Progenitor cell of endocrine pancreas (in vitro differentiated cells): ENCODE results near the gene P3H2. TPM values are rescaled to one million over a fixed set of nuclear protein-coding genes. Genes with fewer than 3 reads are reported as not detected.

Source experiments
- DNase-seq: peaks from one replicate; pipeline ENCODE4 v3.0.0; 2021; ENCODE audit warnings: low spot score; ENCODE audit not compliant: unreplicated experiment
- H3K27ac Mint-ChIP-seq: 2 replicates; pipeline ENCODE4 v1.8.0; 2021; ENCODE audit warnings: mild to moderate bottlenecking, moderate library complexity, mixed read lengths
- H3K27me3 Mint-ChIP-seq: 2 replicates; pipeline ENCODE4 v1.8.0; 2021; ENCODE audit warnings: mixed read lengths
- H3K36me3 Mint-ChIP-seq: 2 replicates; pipeline ENCODE4 v1.8.0; 2022; ENCODE audit warnings: mixed read lengths; ENCODE audit not compliant: insufficient read depth
- H3K4me1 Mint-ChIP-seq: 2 replicates; pipeline ENCODE4 v1.8.0; 2021; ENCODE audit warnings: low read depth, mixed read lengths
- H3K4me3 Mint-ChIP-seq: 2 replicates; pipeline ENCODE4 v1.8.0; 2021; ENCODE audit warnings: low read depth, mild to moderate bottlenecking, moderate library complexity, mixed read lengths
- H3K9me3 Mint-ChIP-seq: 2 replicates; pipeline ENCODE4 v1.8.0; 2021; ENCODE audit warnings: low read depth, mixed read lengths
- CTCF ChIP-seq: fragments of 200-600 bp; sonication (generic); IDR thresholded peaks from one replicate; pipeline ENCODE4 v1.5.0; 2021; ENCODE audit warnings: antibody characterized with exemption, mild to moderate bottlenecking; ENCODE audit not compliant: unreplicated experiment
- total RNA-seq: library from RNA; stranded (reverse); gene quantifications from 2 replicates; pipeline ENCODE4 v1.2.1, GENCODE V29; 2021

Gene P3H2
- total RNA-seq, 1 donor from 2014 or later, result 5.3 TPM

GRCh38 chr3:190053919-190054672 is 66.6 kb downstream of the P3H2 start:
- Mint-ChIP-seq H3K27ac (no peak overlapping the region), H3K4me3 (no peak overlapping the region), H3K9me3 (no peaks in the 10 kb centered on the region), H3K36me3 (no peaks in the 10 kb centered on the region), H3K27me3 (peaks cover 14% of the 10 kb centered on the region), H3K4me1 (no peaks in the 10 kb centered on the region)
- no peak for DNase-seq
- no peak for TF ChIP-seq CTCF

GRCh38 chr3:190051641-190052040 is 69.1 kb downstream of the P3H2 start:
- H3K4me1 Mint-ChIP-seq, result no peaks in the 10 kb centered on the region
- H3K9me3 Mint-ChIP-seq, result peaks cover 4% of the 10 kb centered on the region
- H3K4me3 Mint-ChIP-seq, result no peak overlapping the region
- peaks cover 8% of the 10 kb centered on the region for H3K27me3 Mint-ChIP-seq
- TF ChIP-seq CTCF, result no peak
- H3K36me3 Mint-ChIP-seq, result no peaks in the 10 kb centered on the region
- no peak overlapping the region for H3K27ac Mint-ChIP-seq
- DNase-seq, result no peak

GRCh38 chr3:190048932-190049441 is 71.7 kb downstream of the P3H2 start:
- peaks cover 4% of the 10 kb centered on the region for H3K9me3 Mint-ChIP-seq
- no peak overlapping the region for H3K27ac Mint-ChIP-seq
- no peak overlapping the region for H3K4me3 Mint-ChIP-seq
- peaks cover 1% of the 10 kb centered on the region for H3K4me1 Mint-ChIP-seq
- no peaks in the 10 kb centered on the region for H3K36me3 Mint-ChIP-seq
- no peak for DNase-seq
- H3K27me3 Mint-ChIP-seq, result peaks cover 6% of the 10 kb centered on the region
- TF ChIP-seq CTCF, result no peak

- Mint-ChIP-seq H3K4me3 (no peak overlapping the region), H3K27me3 (peaks cover 6% of the 10 kb centered on the region), H3K4me1 (peaks cover 2% of the 10 kb centered on the region), H3K27ac (no peak overlapping the region), H3K36me3 (no peaks in the 10 kb centered on the region), H3K9me3 (peaks cover 4% of the 10 kb centered on the region)
- DNase-seq, result no peak
- no peak for TF ChIP-seq CTCF
Measured at GRCh38 chr3:190044974-190045373, 75.7 kb downstream of the P3H2 start.

GRCh38 chr3:190044142-190044541 is 76.6 kb downstream of the P3H2 start:
- TF ChIP-seq CTCF, result no peak
- Mint-ChIP-seq H3K4me3 (no peak overlapping the region), H3K4me1 (peaks cover 2% of the 10 kb centered on the region), H3K27ac (no peak overlapping the region), H3K36me3 (no peaks in the 10 kb centered on the region), H3K27me3 (peaks cover 6% of the 10 kb centered on the region), H3K9me3 (peaks cover 4% of the 10 kb centered on the region)
- no peak for DNase-seq
